SK-N-SH (cell line): Measurements from ENCODE around the gene ABLIM2. TPM values are rescaled to one million over a fixed set of nuclear protein-coding genes. Genes with fewer than 3 reads are reported as not detected.

Experiments used
- CTCF ChIA-PET: fragments of 300-600, 350-600 bp; formaldehyde crosslinking; extraction: SDS; loops from one replicate; lab custom pipeline; 2021; lab: Yijun Ruan, JAX
- POLR2A ChIA-PET: fragments of 350-600 bp; sonication (Branson Sonifier 250); formaldehyde crosslinking; extraction: SDS; loops from one replicate; lab custom pipeline; 2020; ENCODE audit warnings: antibody characterized with exemption, inconsistent platforms; lab: Yijun Ruan, JAX
- DNase-seq: peaks from one replicate; pipeline ENCODE4 v3.0.0; 2012
- H2AFZ ChIP-seq: fragments of 200-600 bp; sonication (generic); 2 replicates; pipeline ENCODE4 v1.8.1; 2016; ENCODE audit warnings: antibody characterized with exemption, mild to moderate bottlenecking, low read depth
- H3F3A ChIP-seq: fragments of 200-600 bp; sonication (generic); replicated peaks from 2 replicates; pipeline ENCODE3; 2016; ENCODE audit warnings: antibody characterized with exemption, mild to moderate bottlenecking; ENCODE audit not compliant: insufficient read depth
- H3K27ac ChIP-seq, 2 experiments: fragments of 200-500 bp in 1 of 2; fragments of 200-600 bp in 1 of 2; sonication (Bioruptor generic) in 1 of 2; sonication (generic), shearing (Covaris generic) in 1 of 2; 2 replicates each; pipeline versions ENCODE4 v1.5.1 to v1.6.1; 2014 to 2016; ENCODE audit warnings: low read depth in 2 of 2, inconsistent platforms in 1 of 2, low read length in 1 of 2, mild to moderate bottlenecking in 1 of 2, mixed read lengths in 1 of 2
- H3K27me3 ChIP-seq: fragments of 200-600 bp; sonication (generic), shearing (Covaris generic); 2 replicates; pipeline ENCODE4 v1.6.1; 2016; ENCODE audit warnings: mixed run types; ENCODE audit not compliant: insufficient read depth
- H3K36me3 ChIP-seq, 2 experiments: fragments of 200-500 bp in 1 of 2; fragments of 200-600 bp in 1 of 2; sonication (Bioruptor generic) in 1 of 2; sonication (generic) in 1 of 2; replicated peaks in 1 of 2; 2 replicates each; pipeline versions ENCODE3 to v1.5.1; 2014 to 2016; ENCODE audit warnings: low read length in 1 of 2, mild to moderate bottlenecking in 1 of 2; ENCODE audit not compliant: insufficient read depth in 2 of 2, control insufficient read depth in 1 of 2
- H3K4me1 ChIP-seq, 2 experiments: fragments of 200-500 bp in 1 of 2; fragments of 200-600 bp in 1 of 2; sonication (Bioruptor generic) in 1 of 2; sonication (generic), shearing (Covaris generic) in 1 of 2; 2 replicates each; pipeline versions ENCODE4 v1.5.1 to v1.6.1; 2014 to 2016; ENCODE audit warnings: low read depth in 1 of 2, low read length in 1 of 2, mixed run types in 1 of 2; ENCODE audit not compliant: insufficient read depth in 2 of 2, control insufficient read depth in 1 of 2
- H3K4me2 ChIP-seq: fragments of 200-600 bp; sonication (generic), shearing (Covaris generic); 2 replicates; pipeline ENCODE4 v1.6.1; 2017; ENCODE audit warnings: mixed run types
- H3K4me3 ChIP-seq, 2 experiments: fragments of 200-500 bp in 1 of 2; fragments of 200-600 bp in 1 of 2; sonication (Bioruptor generic) in 1 of 2; sonication (generic), shearing (Covaris generic) in 1 of 2; 2 replicates each; pipeline versions ENCODE4 v1.5.1 to v1.8.1; 2014 to 2016; ENCODE audit warnings: low read depth in 2 of 2, inconsistent platforms in 1 of 2, low read length in 1 of 2, mild to moderate bottlenecking in 1 of 2, mixed read lengths in 1 of 2, moderate library complexity in 1 of 2
- H3K79me2 ChIP-seq: fragments of 200-600 bp; sonication (generic); 2 replicates; pipeline ENCODE4 v1.8.1; 2017; ENCODE audit warnings: mild to moderate bottlenecking; ENCODE audit not compliant: insufficient read depth
- H3K9ac ChIP-seq: fragments of 200-600 bp; sonication (generic); 2 replicates; pipeline ENCODE4 v1.6.1; 2017; ENCODE audit warnings: mixed run types
- H3K9me2 ChIP-seq: fragments of 200-600 bp; sonication (generic); 2 replicates; pipeline ENCODE4 v1.6.1; 2017; ENCODE audit warnings: mixed run types
- H3K9me3 ChIP-seq: fragments of 200-600 bp; sonication (generic); 2 replicates; pipeline ENCODE4 v1.6.1; 2017; ENCODE audit warnings: mixed run types, mild to moderate bottlenecking, moderate library complexity
- H4K20me1 ChIP-seq: fragments of 200-600 bp; sonication (generic); 2 replicates; pipeline ENCODE4 v1.6.1; 2017; ENCODE audit warnings: mild to moderate bottlenecking, mixed run types; ENCODE audit not compliant: insufficient read depth
- EP300 ChIP-seq, 2 experiments: IDR thresholded peaks; 2 replicates each; pipeline versions ENCODE4 v1.4.0 to v1.6.1; 2012; ENCODE audit warnings: borderline replicate concordance in 1 of 2, low read depth in 1 of 2, low read length in 1 of 2
- EZH2phosphoT487 ChIP-seq: fragments of 200-600 bp; sonication (generic); IDR thresholded peaks from 2 replicates; pipeline ENCODE4 v1.6.1; 2017; ENCODE audit warnings: low read depth, mixed run types, mild to moderate bottlenecking, antibody characterized with exemption, moderate library complexity, borderline replicate concordance
- FOSL2 ChIP-seq: IDR thresholded peaks from 2 replicates; pipeline ENCODE4 v1.4.0; 2012; ENCODE audit warnings: low read depth, mild to moderate bottlenecking, moderate library complexity, borderline replicate concordance
- FOXJ3 ChIP-seq: sonication (generic); formaldehyde crosslinking; IDR thresholded peaks from 2 replicates; pipeline ENCODE4 v1.5.1; 2020; ENCODE audit warnings: mild to moderate bottlenecking, missing genetic modification reagents
- FOXM1 ChIP-seq: IDR thresholded peaks from 2 replicates; pipeline ENCODE4 v1.4.0; 2012; ENCODE audit warnings: low read depth, mild to moderate bottlenecking
- MAX ChIP-seq: IDR thresholded peaks from 2 replicates; pipeline ENCODE4 v1.4.0; 2012; ENCODE audit warnings: low read depth
- MXI1 ChIP-seq: IDR thresholded peaks from 2 replicates; pipeline ENCODE4 v1.6.1; 2012; ENCODE audit warnings: mild to moderate bottlenecking, low read depth, low read length, improper control_type of control experiment
- NFIC ChIP-seq: IDR thresholded peaks from 2 replicates; pipeline ENCODE4 v1.4.0; 2012; ENCODE audit warnings: borderline replicate concordance
- NRF1 ChIP-seq: IDR thresholded peaks from 2 replicates; pipeline ENCODE4 v1.6.1; 2012; ENCODE audit warnings: low read depth, mild to moderate bottlenecking, low read length
- RAD21 ChIP-seq: IDR thresholded peaks from 2 replicates; pipeline ENCODE4 v1.6.1; 2012; ENCODE audit warnings: mild to moderate bottlenecking, low read length
- RFX5 ChIP-seq: IDR thresholded peaks from 2 replicates; pipeline ENCODE4 v1.6.1; 2012; ENCODE audit warnings: mild to moderate bottlenecking, improper control_type of control experiment, low read length
- SIN3A ChIP-seq: IDR thresholded peaks from 2 replicates; pipeline ENCODE4 v1.6.1; 2012; ENCODE audit warnings: low read depth, mild to moderate bottlenecking, low read length, moderate library complexity, borderline replicate concordance
- SMC3 ChIP-seq: IDR thresholded peaks from 2 replicates; pipeline ENCODE4 v1.6.1; 2012; ENCODE audit warnings: low read depth, low read length, improper control_type of control experiment
- USF1 ChIP-seq: IDR thresholded peaks from 2 replicates; pipeline ENCODE4 v1.4.0; 2012; ENCODE audit warnings: low read depth, borderline replicate concordance
- YY1 ChIP-seq: IDR thresholded peaks from 2 replicates; pipeline ENCODE4 v1.4.0; 2012; ENCODE audit warnings: low read depth, mild to moderate bottlenecking
- WGBS: methylation state at CpG from one replicate; pipeline ENCODE4 v1.1.6; 2017; ENCODE audit warnings: low lambda C conversion rate; 5-methylcytosine and 5-hydroxymethylcytosine counted together
- polyA plus RNA-seq, 3 experiments: library from polyadenylated mRNA; depleted of rRNA; stranded (reverse); fragments of >200 nt; gene quantifications; 2 replicates each; pipeline ENCODE4 v1.2.3, GENCODE V29; 2012
- TF ChIP-seq, protein P1 (sequence below): IDR thresholded peaks from 2 replicates; pipeline ENCODE4; 2012
- TF ChIP-seq, protein P2 (sequence below): IDR thresholded peaks from 2 replicates; pipeline ENCODE4 v1.6.1; 2012; ENCODE audit warnings: mild to moderate bottlenecking, low read depth, low read length, moderate library complexity
- TF ChIP-seq, protein P3 (sequence below): fragments of 150-350 bp; IDR thresholded peaks from 2 replicates; pipeline ENCODE4 v1.6.1; 2016; ENCODE audit warnings: mild to moderate bottlenecking, low read depth, low read length

ABLIM2 gene
- polyA plus RNA-seq, 1 of the 3 experiments (the other 2 are of a cell fraction), result 0.53 TPM

DNA sequence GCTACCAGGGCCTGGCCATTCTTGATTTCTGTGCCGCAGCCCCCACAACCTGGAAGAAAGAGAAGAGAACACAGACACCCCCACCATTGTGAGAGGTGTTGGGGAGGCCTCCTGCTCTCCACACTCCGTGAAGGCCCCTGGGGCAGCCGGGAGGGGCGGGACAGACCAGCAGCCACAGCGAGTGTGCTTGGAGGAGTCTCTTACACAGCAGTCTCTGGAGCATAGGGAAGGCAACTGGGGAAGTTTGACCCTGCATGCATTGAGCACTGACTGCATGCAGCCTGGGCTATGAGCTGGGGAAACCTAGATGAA, 77.9 kb downstream of the ABLIM2 start (continued):
- no peak for TF ChIP-seq FOXJ3 (CRISPR knock-in tag)
- TF ChIP-seq, all 33 proteins: peak for 0

- POLR2A ChIA-PET, result no interaction called here
- WGBS, result 57% methylated on average over 16 of the region's 21 CpGs
- CTCF ChIA-PET, result interaction anchor here (1.2 to 1.3 kb wide), 2 partner anchors 97 to 322 kb away, joined by 3 to 4 read pairs; no protein-coding TSS in a partner anchor
Observed at GRCh38 chr4:8079916-8080753, 78.5 kb downstream of the ABLIM2 start.

More at GRCh38 chr4:8079916-8080753, 78.5 kb downstream of the ABLIM2 start:
- Histone ChIP-seq H3K36me3 (no peaks in the 10 kb centered on the region), H4K20me1 (no peaks in the 10 kb centered on the region), H3K79me2 (no peaks in the 10 kb centered on the region), H3K4me3 (no peak overlapping the region), H3K9me2 (no peaks in the 10 kb centered on the region), H3F3A (no peaks in the 10 kb centered on the region), H3K4me2 (no peak overlapping the region), H3K9me3 (no peaks in the 10 kb centered on the region), H2AFZ (no peak overlapping the region), H3K9ac (no peak overlapping the region), H3K27me3 (no peaks in the 10 kb centered on the region), H3K4me1 (peaks cover 0 to 16% of the 10 kb centered on the region in 2 experiments; a peak in 1 of 4 replicates), H3K27ac (no peak overlapping the region)
- TF ChIP-seq USF1 (no peak), FOSL2 (no peak), NRF1 (no peak), YY1 (no peak), RFX5 (no peak), MXI1 (no peak), FOXM1 (no peak), SMC3 (no peak), EP300 (IDR thresholded peaks at IDR 0.05; ENCODE audit: borderline replicate concordance in 1 of 2, low read depth in 1 of 2, low read length in 1 of 2) (no peak), RAD21 (no peak), EZH2phosphoT487 (no peak), SIN3A (no peak), MAX (no peak), NFIC (no peak)
- TF ChIP-seq, protein P1, sequence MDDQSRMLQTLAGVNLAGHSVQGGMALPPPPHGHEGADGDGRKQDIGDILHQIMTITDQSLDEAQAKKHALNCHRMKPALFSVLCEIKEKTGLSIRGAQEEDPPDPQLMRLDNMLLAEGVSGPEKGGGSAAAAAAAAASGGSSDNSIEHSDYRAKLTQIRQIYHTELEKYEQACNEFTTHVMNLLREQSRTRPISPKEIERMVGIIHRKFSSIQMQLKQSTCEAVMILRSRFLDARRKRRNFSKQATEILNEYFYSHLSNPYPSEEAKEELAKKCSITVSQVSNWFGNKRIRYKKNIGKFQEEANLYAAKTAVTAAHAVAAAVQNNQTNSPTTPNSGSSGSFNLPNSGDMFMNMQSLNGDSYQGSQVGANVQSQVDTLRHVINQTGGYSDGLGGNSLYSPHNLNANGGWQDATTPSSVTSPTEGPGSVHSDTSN, result no peak
- TF ChIP-seq, protein P2, sequence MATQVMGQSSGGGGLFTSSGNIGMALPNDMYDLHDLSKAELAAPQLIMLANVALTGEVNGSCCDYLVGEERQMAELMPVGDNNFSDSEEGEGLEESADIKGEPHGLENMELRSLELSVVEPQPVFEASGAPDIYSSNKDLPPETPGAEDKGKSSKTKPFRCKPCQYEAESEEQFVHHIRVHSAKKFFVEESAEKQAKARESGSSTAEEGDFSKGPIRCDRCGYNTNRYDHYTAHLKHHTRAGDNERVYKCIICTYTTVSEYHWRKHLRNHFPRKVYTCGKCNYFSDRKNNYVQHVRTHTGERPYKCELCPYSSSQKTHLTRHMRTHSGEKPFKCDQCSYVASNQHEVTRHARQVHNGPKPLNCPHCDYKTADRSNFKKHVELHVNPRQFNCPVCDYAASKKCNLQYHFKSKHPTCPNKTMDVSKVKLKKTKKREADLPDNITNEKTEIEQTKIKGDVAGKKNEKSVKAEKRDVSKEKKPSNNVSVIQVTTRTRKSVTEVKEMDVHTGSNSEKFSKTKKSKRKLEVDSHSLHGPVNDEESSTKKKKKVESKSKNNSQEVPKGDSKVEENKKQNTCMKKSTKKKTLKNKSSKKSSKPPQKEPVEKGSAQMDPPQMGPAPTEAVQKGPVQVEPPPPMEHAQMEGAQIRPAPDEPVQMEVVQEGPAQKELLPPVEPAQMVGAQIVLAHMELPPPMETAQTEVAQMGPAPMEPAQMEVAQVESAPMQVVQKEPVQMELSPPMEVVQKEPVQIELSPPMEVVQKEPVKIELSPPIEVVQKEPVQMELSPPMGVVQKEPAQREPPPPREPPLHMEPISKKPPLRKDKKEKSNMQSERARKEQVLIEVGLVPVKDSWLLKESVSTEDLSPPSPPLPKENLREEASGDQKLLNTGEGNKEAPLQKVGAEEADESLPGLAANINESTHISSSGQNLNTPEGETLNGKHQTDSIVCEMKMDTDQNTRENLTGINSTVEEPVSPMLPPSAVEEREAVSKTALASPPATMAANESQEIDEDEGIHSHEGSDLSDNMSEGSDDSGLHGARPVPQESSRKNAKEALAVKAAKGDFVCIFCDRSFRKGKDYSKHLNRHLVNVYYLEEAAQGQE, result no peak
- TF ChIP-seq, protein P3, sequence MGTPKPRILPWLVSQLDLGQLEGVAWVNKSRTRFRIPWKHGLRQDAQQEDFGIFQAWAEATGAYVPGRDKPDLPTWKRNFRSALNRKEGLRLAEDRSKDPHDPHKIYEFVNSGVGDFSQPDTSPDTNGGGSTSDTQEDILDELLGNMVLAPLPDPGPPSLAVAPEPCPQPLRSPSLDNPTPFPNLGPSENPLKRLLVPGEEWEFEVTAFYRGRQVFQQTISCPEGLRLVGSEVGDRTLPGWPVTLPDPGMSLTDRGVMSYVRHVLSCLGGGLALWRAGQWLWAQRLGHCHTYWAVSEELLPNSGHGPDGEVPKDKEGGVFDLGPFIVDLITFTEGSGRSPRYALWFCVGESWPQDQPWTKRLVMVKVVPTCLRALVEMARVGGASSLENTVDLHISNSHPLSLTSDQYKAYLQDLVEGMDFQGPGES, result no peak
- no peak for DNase-seq
